ENCODE measurements around the gene BPIFA2.

DNA sequence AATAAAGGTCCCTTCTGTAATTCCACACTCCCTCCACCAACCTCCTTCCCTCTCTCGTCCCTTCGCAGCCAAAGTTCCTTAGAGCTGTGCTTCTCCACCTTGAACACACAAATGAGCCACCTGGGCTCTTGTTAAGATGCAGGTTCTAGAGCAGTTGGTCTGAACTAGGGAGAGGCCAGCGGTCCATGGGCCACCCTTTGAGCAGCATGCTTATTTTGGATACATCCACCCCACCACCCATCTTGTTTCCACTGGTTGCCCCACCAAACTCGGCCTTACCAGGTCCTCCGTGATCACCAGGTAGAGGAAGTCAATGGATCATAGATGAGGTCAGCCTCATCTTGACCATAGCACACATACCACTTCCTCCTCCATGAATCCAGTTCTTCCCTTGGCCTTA, 7.3 kb upstream of the BPIFA2 start:
- TF ChIP-seq, protein P1, sequence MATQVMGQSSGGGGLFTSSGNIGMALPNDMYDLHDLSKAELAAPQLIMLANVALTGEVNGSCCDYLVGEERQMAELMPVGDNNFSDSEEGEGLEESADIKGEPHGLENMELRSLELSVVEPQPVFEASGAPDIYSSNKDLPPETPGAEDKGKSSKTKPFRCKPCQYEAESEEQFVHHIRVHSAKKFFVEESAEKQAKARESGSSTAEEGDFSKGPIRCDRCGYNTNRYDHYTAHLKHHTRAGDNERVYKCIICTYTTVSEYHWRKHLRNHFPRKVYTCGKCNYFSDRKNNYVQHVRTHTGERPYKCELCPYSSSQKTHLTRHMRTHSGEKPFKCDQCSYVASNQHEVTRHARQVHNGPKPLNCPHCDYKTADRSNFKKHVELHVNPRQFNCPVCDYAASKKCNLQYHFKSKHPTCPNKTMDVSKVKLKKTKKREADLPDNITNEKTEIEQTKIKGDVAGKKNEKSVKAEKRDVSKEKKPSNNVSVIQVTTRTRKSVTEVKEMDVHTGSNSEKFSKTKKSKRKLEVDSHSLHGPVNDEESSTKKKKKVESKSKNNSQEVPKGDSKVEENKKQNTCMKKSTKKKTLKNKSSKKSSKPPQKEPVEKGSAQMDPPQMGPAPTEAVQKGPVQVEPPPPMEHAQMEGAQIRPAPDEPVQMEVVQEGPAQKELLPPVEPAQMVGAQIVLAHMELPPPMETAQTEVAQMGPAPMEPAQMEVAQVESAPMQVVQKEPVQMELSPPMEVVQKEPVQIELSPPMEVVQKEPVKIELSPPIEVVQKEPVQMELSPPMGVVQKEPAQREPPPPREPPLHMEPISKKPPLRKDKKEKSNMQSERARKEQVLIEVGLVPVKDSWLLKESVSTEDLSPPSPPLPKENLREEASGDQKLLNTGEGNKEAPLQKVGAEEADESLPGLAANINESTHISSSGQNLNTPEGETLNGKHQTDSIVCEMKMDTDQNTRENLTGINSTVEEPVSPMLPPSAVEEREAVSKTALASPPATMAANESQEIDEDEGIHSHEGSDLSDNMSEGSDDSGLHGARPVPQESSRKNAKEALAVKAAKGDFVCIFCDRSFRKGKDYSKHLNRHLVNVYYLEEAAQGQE (IDR thresholded peaks at IDR 0.05; ENCODE audit: low read depth, low read length): no peak
- TF ChIP-seq JUND (IDR thresholded peaks at IDR 0.05; ENCODE audit: low read depth, low read length) (no peak), POLR2A (IDR thresholded peaks at IDR 0.05; ENCODE audit: low read depth, low read length) (no peak), RAD51 (IDR thresholded peaks at IDR 0.05) (no peak), CHD4 (IDR thresholded peaks at IDR 0.05) (no peak), RAD21 (IDR thresholded peaks at IDR 0.05; ENCODE audit: insufficient read depth, low read depth, low read length) (no peak), MTA2 (IDR thresholded peaks at IDR 0.05; ENCODE audit: low read depth) (no peak), SRF (IDR thresholded peaks at IDR 0.05; ENCODE audit: low read depth in 2 of 2, low read length in 2 of 2) (no peak)
- TF ChIP-seq, protein P2, sequence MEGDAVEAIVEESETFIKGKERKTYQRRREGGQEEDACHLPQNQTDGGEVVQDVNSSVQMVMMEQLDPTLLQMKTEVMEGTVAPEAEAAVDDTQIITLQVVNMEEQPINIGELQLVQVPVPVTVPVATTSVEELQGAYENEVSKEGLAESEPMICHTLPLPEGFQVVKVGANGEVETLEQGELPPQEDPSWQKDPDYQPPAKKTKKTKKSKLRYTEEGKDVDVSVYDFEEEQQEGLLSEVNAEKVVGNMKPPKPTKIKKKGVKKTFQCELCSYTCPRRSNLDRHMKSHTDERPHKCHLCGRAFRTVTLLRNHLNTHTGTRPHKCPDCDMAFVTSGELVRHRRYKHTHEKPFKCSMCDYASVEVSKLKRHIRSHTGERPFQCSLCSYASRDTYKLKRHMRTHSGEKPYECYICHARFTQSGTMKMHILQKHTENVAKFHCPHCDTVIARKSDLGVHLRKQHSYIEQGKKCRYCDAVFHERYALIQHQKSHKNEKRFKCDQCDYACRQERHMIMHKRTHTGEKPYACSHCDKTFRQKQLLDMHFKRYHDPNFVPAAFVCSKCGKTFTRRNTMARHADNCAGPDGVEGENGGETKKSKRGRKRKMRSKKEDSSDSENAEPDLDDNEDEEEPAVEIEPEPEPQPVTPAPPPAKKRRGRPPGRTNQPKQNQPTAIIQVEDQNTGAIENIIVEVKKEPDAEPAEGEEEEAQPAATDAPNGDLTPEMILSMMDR (IDR thresholded peaks at IDR 0.05 in 2 of 3, conservative IDR thresholded peaks at IDR 0.05 in 1 of 3; ENCODE audit: control insufficient read depth in 2 of 3, extremely low read depth in 1 of 3, insufficient read depth in 1 of 3, low read depth in 3 of 3, low read length in 3 of 3): no peak
- TF ChIP-seq, protein P3, sequence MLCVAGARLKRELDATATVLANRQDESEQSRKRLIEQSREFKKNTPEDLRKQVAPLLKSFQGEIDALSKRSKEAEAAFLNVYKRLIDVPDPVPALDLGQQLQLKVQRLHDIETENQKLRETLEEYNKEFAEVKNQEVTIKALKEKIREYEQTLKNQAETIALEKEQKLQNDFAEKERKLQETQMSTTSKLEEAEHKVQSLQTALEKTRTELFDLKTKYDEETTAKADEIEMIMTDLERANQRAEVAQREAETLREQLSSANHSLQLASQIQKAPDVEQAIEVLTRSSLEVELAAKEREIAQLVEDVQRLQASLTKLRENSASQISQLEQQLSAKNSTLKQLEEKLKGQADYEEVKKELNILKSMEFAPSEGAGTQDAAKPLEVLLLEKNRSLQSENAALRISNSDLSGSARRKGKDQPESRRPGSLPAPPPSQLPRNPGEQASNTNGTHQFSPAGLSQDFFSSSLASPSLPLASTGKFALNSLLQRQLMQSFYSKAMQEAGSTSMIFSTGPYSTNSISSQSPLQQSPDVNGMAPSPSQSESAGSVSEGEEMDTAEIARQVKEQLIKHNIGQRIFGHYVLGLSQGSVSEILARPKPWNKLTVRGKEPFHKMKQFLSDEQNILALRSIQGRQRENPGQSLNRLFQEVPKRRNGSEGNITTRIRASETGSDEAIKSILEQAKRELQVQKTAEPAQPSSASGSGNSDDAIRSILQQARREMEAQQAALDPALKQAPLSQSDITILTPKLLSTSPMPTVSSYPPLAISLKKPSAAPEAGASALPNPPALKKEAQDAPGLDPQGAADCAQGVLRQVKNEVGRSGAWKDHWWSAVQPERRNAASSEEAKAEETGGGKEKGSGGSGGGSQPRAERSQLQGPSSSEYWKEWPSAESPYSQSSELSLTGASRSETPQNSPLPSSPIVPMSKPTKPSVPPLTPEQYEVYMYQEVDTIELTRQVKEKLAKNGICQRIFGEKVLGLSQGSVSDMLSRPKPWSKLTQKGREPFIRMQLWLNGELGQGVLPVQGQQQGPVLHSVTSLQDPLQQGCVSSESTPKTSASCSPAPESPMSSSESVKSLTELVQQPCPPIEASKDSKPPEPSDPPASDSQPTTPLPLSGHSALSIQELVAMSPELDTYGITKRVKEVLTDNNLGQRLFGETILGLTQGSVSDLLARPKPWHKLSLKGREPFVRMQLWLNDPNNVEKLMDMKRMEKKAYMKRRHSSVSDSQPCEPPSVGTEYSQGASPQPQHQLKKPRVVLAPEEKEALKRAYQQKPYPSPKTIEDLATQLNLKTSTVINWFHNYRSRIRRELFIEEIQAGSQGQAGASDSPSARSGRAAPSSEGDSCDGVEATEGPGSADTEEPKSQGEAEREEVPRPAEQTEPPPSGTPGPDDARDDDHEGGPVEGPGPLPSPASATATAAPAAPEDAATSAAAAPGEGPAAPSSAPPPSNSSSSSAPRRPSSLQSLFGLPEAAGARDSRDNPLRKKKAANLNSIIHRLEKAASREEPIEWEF (IDR thresholded peaks at IDR 0.05; ENCODE audit: insufficient replicate concordance, low read depth, low read length): no peak
- TF ChIP-seq, protein P4, sequence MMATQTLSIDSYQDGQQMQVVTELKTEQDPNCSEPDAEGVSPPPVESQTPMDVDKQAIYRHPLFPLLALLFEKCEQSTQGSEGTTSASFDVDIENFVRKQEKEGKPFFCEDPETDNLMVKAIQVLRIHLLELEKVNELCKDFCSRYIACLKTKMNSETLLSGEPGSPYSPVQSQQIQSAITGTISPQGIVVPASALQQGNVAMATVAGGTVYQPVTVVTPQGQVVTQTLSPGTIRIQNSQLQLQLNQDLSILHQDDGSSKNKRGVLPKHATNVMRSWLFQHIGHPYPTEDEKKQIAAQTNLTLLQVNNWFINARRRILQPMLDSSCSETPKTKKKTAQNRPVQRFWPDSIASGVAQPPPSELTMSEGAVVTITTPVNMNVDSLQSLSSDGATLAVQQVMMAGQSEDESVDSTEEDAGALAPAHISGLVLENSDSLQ (IDR thresholded peaks at IDR 0.05): no peak
- TF ChIP-seq, protein P5, sequence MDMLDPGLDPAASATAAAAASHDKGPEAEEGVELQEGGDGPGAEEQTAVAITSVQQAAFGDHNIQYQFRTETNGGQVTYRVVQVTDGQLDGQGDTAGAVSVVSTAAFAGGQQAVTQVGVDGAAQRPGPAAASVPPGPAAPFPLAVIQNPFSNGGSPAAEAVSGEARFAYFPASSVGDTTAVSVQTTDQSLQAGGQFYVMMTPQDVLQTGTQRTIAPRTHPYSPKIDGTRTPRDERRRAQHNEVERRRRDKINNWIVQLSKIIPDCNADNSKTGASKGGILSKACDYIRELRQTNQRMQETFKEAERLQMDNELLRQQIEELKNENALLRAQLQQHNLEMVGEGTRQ (IDR thresholded peaks at IDR 0.05; ENCODE audit: borderline replicate concordance, low read depth, low read length): no peak
